HepG2 (cell line): ENCODE measurements around the gene AP1G1. TPM values are rescaled to one million over a fixed set of nuclear protein-coding genes. Genes with fewer than 3 reads are reported as not detected.

ENCODE experiments used
- CBX1 ChIP-seq: IDR thresholded peaks from one replicate; pipeline ENCODE4 v1.6.1; 2016; ENCODE audit warnings: antibody characterized with exemption, low read depth
- CENPX ChIP-seq: sonication (generic); formaldehyde crosslinking; IDR thresholded peaks from 2 replicates; pipeline ENCODE4 v1.9.0; 2021; ENCODE audit warnings: mild to moderate bottlenecking, missing genetic modification reagents, moderate library complexity
- CSRNP2 ChIP-seq: sonication (generic); formaldehyde crosslinking; conservative IDR thresholded peaks from 2 replicates; pipeline ENCODE4 v1.8.0; 2022; ENCODE audit warnings: low read depth, missing genetic modification reagents
- DR1 ChIP-seq: sonication (generic); formaldehyde crosslinking; IDR thresholded peaks from 2 replicates; pipeline ENCODE4 v1.8.0; 2021; ENCODE audit warnings: mild to moderate bottlenecking, missing genetic modification reagents, inconsistent platforms
- FOXP4 ChIP-seq: sonication (generic); formaldehyde crosslinking; IDR thresholded peaks from 2 replicates; pipeline ENCODE4 v1.4.0; 2020; ENCODE audit warnings: missing genetic modification reagents
- HDAC1 ChIP-seq: sonication (generic); formaldehyde crosslinking; IDR thresholded peaks from 2 replicates; pipeline ENCODE4 v1.5.1; 2020; ENCODE audit warnings: mild to moderate bottlenecking, missing genetic modification reagents
- IRF9 ChIP-seq: sonication (generic); formaldehyde crosslinking; IDR thresholded peaks from 2 replicates; pipeline ENCODE4 v1.8.0; 2022; ENCODE audit warnings: missing genetic modification reagents, mild to moderate bottlenecking, borderline replicate concordance
- KAT8 ChIP-seq: IDR thresholded peaks from 2 replicates; pipeline ENCODE4 v1.6.1; 2016; ENCODE audit warnings: missing genetic modification reagents, missing compliant biosample characterization
- KLF6 ChIP-seq: IDR thresholded peaks from 2 replicates; pipeline ENCODE4 v1.8.0; 2016; ENCODE audit warnings: missing biosample characterization, missing genetic modification reagents
- MYNN ChIP-seq: sonication (generic); formaldehyde crosslinking; IDR thresholded peaks from 2 replicates; pipeline ENCODE4 v1.4.0; 2020; ENCODE audit warnings: mild to moderate bottlenecking, low read depth, missing genetic modification reagents
- PPARG ChIP-seq: conservative IDR thresholded peaks from 2 replicates; pipeline ENCODE4 v1.6.1; 2016; ENCODE audit warnings: missing biosample characterization, missing genetic modification reagents
- SOX6 ChIP-seq, 2 experiments: fragments of 450-650 bp in 1 of 2; sonication (generic) in 1 of 2; formaldehyde crosslinking in 1 of 2; IDR thresholded peaks; 2 replicates each; pipeline versions ENCODE4 v1.4.0 to v1.6.1; 2017 to 2020; ENCODE audit warnings: antibody characterized with exemption in 1 of 2, mild to moderate bottlenecking in 1 of 2, missing genetic modification reagents in 1 of 2
- ZBTB21 ChIP-seq: sonication (generic); formaldehyde crosslinking; IDR thresholded peaks from 2 replicates; pipeline ENCODE4 v1.4.0; 2020; ENCODE audit warnings: missing genetic modification reagents
- ZBTB7A ChIP-seq: sonication (generic); formaldehyde crosslinking; IDR thresholded peaks from 2 replicates; pipeline ENCODE4 v1.8.0; 2022; ENCODE audit warnings: mild to moderate bottlenecking, missing genetic modification reagents
- ZNF232 ChIP-seq: sonication (generic); formaldehyde crosslinking; IDR thresholded peaks from 2 replicates; pipeline ENCODE4 v1.4.0; 2020; ENCODE audit warnings: missing genetic modification reagents, borderline replicate concordance
- ZNF282 ChIP-seq: fragments of 450-650 bp; IDR thresholded peaks from 2 replicates; pipeline ENCODE4 v1.6.1; 2018; ENCODE audit not compliant: partially characterized antibody
- ZNF337 ChIP-seq: sonication (generic); formaldehyde crosslinking; IDR thresholded peaks from 2 replicates; pipeline ENCODE4 v1.5.1; 2020; ENCODE audit warnings: missing genetic modification reagents, low read depth, mild to moderate bottlenecking, borderline replicate concordance
- ZNF552 ChIP-seq: sonication (generic); formaldehyde crosslinking; IDR thresholded peaks from 2 replicates; pipeline ENCODE4 v1.9.0; 2022; ENCODE audit warnings: missing genetic modification reagents, mild to moderate bottlenecking, borderline replicate concordance
- ZNF7 ChIP-seq: IDR thresholded peaks from 2 replicates; pipeline ENCODE4 v1.6.1; 2016; ENCODE audit warnings: missing biosample characterization, missing genetic modification reagents
- ZNF780A ChIP-seq: sonication (generic); formaldehyde crosslinking; IDR thresholded peaks from 2 replicates; pipeline ENCODE4 v1.8.0; 2022; ENCODE audit warnings: mild to moderate bottlenecking, missing genetic modification reagents, moderate library complexity
- ZSCAN30 ChIP-seq: sonication (generic); formaldehyde crosslinking; IDR thresholded peaks from 2 replicates; pipeline ENCODE4 v1.5.0; 2020; ENCODE audit warnings: mild to moderate bottlenecking, missing genetic modification reagents
- ZZZ3 ChIP-seq: sonication (generic); formaldehyde crosslinking; IDR thresholded peaks from 2 replicates; pipeline ENCODE4 v1.4.0; 2020; ENCODE audit warnings: missing genetic modification reagents, mild to moderate bottlenecking, borderline replicate concordance
- polyA plus RNA-seq, 8 experiments: library from polyadenylated mRNA; depleted of rRNA in 3 of 8; stranded (reverse) in 7 of 8; unstranded in 1 of 8; fragments of >200 nt; fragmentation: Illumina TruSeq in 4 of 8; extraction: Trizol in 4 of 8; gene quantifications; 2 replicates each; pipeline versions ENCODE4 v1.2.1 to v1.2.3, GENCODE V29; 2011 to 2016; ENCODE audit warnings: low read depth in 4 of 8, missing spikeins in 1 of 8, mixed read lengths in 1 of 8; ENCODE audit not compliant: insufficient read depth in 1 of 8
- total RNA-seq, 5 experiments: library from RNA; depleted of rRNA; stranded (reverse); fragments of >200 nt; fragmentation: Illumina TruSeq; extraction: Trizol; gene quantifications; 2 replicates each; pipeline ENCODE4 v1.2.3, GENCODE V29; 2016; ENCODE audit warnings: low read depth in 1 of 5
- TF ChIP-seq, protein P1 (sequence below): sonication (generic); formaldehyde crosslinking; IDR thresholded peaks from 2 replicates; pipeline ENCODE4 v1.4.0; 2020; ENCODE audit warnings: mild to moderate bottlenecking, missing genetic modification reagents, borderline replicate concordance
- TF ChIP-seq, protein P2 (sequence below): sonication (generic); IDR thresholded peaks from 2 replicates; pipeline ENCODE4 v1.6.1; 2016; ENCODE audit warnings: low read depth, borderline replicate concordance

AP1G1 gene
- total and polyA plus RNA-seq, 2 of the 13 experiments (the other 11 are each of a cell fraction or from before 2014, with no cell fraction given): 62.2 to 66.2 TPM

DNA sequence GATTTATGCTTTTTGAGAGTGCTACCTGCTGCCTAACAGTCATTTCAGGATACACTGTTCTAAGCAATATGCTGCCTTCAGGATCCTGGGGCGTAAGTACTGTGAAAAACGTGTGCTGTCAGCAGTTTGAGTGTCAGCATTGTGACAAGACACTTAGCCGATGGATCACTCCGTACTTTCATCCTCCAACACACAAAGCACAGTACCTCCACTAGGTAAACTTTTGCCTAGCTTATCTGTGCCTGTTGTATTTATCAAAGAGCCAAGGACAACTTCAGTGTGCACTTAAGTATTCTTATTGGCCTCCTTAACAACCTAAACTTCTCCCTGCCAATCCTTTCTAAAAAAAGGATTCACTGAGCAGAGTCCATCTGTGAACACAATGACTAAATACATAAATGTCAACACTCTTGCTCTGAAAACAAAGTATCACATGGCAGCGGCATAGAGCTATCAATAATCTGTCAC, 50.3 kb downstream of the AP1G1 start (continued):
- TF ChIP-seq, protein P1, sequence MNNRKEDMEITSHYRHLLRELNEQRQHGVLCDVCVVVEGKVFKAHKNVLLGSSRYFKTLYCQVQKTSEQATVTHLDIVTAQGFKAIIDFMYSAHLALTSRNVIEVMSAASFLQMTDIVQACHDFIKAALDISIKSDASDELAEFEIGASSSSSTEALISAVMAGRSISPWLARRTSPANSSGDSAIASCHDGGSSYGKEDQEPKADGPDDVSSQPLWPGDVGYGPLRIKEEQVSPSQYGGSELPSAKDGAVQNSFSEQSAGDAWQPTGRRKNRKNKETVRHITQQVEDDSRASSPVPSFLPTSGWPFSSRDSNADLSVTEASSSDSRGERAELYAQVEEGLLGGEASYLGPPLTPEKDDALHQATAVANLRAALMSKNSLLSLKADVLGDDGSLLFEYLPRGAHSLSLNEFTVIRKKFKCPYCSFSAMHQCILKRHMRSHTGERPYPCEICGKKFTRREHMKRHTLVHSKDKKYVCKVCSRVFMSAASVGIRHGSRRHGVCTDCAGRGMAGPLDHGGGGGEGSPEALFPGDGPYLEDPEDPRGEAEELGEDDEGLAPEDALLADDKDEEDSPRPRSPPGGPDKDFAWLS (CRISPR knock-in tag): no peak
- no peak for TF ChIP-seq ZNF780A
- TF ChIP-seq DR1 (CRISPR knock-in tag): no peak
- no peak for TF ChIP-seq ZNF337
- no peak for TF ChIP-seq MYNN (CRISPR knock-in tag)
- no peak for TF ChIP-seq CENPX
- no peak for TF ChIP-seq ZNF232
- TF ChIP-seq CSRNP2 (CRISPR knock-in tag): no peak
- peak; percentile 23; the same call in 1 of the 2 replicates for TF ChIP-seq FOXP4
- no peak for TF ChIP-seq PPARG (CRISPR knock-in tag)
- TF ChIP-seq ZSCAN30 (CRISPR knock-in tag): no peak
- no peak for TF ChIP-seq ZNF282
- TF ChIP-seq SOX6 (IDR thresholded peaks at IDR 0.05): no peak
- TF ChIP-seq SOX6 (CRISPR knock-in tag; IDR thresholded peaks at IDR 0.05): peak; percentile 84
- no peak for TF ChIP-seq ZZZ3
- no peak for TF ChIP-seq KLF6 (CRISPR knock-in tag)
- TF ChIP-seq ZNF7 (CRISPR knock-in tag): peak; percentile 53; the same call in 1 of the 2 replicates
- TF ChIP-seq ZBTB21 (CRISPR knock-in tag): no peak
- no peak for TF ChIP-seq ZNF552 (CRISPR knock-in tag)
- TF ChIP-seq KAT8 (CRISPR knock-in tag): 0 out of 2 replicates have a peak, but pooled peaks have one; percentile 18
- no peak for TF ChIP-seq IRF9 (CRISPR knock-in tag)
- no peak for TF ChIP-seq ZBTB7A
- peak; percentile 45 for TF ChIP-seq HDAC1
- TF ChIP-seq CBX1: no peak
- TF ChIP-seq, protein P2, sequence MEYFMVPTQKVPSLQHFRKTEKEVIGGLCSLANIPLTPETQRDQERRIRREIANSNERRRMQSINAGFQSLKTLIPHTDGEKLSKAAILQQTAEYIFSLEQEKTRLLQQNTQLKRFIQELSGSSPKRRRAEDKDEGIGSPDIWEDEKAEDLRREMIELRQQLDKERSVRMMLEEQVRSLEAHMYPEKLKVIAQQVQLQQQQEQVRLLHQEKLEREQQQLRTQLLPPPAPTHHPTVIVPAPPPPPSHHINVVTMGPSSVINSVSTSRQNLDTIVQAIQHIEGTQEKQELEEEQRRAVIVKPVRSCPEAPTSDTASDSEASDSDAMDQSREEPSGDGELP: 0 out of 2 replicates have a peak, but pooled peaks have one; percentile 44
